Activated CD8-positive, alpha-beta memory T cell treated with anti-CD3 and anti-CD28 coated beads for 48 hours (primary cell): Measurements from ENCODE around the gene TATDN2.
A peak's percentile ranks its signal among the peaks of the same experiment; 100 is the strongest.

Experiments
- DNase-seq, 3 experiments: peaks; one replicate each; pipeline ENCODE4 v3.0.0-alpha.2; 2020; ENCODE audit warnings: low read depth in 2 of 3, low spot score in 2 of 3

The TATDN2 gene

DNA sequence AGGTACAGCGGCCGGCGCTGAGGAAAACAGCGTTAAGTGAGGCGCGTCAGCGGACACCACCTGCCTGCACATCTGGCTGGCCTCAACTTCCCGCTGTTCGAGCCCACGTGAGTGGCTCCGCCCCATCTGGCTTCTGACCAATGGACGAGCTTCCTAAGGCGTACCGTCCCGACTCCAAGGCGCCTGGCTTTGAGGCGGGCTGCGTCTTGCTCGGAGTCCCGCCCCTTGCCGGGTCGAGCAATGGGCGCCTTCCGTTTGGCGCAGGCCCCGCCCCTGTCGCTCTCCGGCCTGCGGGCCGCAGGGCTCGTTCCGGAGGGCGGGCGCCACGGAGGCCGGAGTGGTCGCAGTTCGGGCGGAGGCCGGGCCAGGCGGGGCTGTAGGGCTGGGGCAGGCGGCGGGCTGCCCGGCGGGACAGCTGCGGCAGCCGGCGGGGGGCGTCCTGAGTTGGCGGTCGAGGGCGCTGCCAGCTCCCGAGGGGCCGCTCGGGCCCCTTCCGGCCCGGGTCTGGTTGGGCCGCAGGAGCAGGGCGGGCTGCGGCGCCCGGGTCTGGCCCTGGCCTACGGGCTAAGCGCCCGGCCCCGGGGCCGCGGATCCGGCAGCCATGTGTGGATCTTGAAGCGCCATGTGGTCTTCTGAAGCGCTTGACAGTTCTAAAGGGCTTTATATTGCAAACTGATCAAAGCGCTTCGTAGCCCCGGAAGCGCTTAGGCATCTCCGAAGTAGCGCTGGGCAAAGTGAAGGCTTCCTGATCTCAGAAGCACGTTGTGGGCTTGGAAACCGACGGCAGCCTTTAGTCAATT lies at the start of gene TATDN2:
TSS of gene TATDN2 (plus strand) at position 276 of the 800 bp plus-strand sequence. CDS start 742 bp downstream, outside the sequence.
- DNase-seq, result peak; percentile 67 to 82 (median 73)

GRCh38 chr3:10198761-10199649 lies 49.3 kb upstream of the TATDN2 start:
- DNase-seq, result peak in 2 of 3 experiments; percentile 26 to 32

DNA sequence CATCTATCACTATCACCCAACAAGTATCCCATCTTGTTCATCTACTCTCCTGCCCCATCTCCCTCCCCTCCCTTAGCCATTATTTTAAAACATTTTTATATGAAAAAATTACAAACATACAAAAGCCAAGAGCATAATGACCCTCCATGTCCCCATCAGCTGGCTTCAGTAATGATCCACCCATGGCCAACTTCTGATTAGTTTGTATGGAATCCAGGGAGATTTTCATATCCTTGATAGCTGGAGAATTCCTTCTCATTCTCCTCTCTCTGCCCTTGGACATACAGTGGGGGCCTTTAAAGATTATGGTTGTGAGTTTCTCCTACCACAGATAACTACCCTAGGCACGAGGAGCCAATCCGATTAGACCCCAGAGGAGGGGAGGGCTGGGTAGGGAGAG lies 43.3 kb upstream of the TATDN2 start:
- DNase-seq, result no peak

- no peak for DNase-seq
Measured at GRCh38 chr3:10205451-10206165, 42.7 kb upstream of the TATDN2 start.

DNA sequence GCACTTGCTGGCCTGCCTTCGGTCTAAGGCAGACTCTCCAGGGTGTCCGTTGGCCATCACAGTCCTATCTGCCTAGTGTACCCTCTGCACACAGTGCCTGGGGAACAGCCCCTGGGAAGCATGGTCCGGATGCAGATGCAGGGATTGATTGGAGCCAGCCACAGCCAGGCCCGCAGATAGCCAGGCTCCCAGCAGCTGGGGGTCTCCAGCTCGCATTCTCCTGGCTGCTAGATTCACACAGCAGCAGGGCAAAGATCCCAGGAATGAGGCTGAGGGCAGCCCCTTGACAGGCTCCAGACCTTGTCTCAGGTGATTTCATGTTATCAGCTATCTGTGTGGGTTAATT lies 42.1 kb upstream of the TATDN2 start:
- DNase-seq, result no peak

DNA sequence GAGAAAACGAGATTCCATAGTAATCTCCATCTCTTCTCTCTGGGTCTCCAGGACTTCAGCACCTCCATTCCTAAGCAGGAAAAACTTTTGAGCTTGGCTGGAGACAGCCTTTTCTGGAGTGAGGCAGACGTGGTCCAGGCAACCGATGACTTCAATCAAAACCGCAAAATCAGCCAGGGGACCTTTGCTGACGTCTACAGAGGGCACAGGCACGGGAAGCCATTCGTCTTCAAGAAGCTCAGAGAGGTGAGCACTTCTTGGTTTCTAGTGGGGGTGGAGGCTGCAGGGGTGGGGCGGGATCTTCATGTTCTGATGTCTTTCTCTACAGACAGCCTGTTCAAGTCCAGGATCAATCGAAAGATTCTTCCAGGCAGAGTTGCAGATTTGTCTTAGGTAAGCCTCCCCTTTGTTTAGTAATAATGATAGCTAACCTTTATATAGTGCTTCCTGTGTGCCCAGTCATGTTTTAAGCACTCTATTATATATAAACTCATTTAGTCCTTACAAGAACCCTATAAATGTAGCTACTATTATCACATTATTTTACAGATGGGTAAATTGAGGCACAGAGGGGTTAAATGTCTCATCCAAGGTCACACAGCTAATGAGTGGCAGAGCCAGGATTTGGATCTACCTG lies 35.0 kb upstream of the TATDN2 start:
- no peak for DNase-seq

DNA sequence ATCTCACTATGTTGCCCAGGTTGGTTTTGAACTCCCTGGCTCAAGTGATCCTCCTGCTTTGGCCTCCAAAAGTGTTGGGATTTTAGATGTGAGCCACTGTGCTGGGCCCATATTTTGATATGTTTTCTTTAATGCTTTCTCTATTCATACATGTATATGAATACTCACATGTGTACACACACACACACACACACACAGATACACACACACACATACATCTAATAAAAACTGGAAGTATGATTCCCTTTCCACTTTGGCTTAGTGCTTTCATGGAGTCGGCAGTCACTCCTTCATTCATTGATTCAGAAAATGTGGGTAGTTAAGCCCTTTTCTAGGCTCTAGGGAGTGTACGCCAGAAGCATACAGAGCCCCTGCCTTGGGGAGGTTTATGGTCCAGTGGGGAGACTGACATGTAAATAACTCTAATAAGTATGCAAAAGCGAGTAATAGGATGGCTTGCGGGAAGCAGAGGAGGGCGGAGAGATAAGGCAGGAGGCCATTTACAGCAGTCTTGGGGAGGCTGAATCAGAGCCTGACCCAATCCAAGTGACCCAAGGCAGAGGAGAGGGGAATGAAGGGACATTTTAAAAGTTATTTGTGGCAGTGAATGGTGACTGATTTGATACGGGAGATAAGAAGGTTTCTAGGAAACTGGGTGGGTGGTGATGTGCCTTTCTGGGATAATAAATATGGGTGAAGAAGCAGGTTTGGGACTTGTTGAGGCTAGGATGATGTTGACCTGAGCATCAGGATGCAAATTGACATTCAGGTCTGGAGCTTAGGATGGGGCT lies 32.5 kb upstream of the TATDN2 start:
- no peak for DNase-seq

DNA sequence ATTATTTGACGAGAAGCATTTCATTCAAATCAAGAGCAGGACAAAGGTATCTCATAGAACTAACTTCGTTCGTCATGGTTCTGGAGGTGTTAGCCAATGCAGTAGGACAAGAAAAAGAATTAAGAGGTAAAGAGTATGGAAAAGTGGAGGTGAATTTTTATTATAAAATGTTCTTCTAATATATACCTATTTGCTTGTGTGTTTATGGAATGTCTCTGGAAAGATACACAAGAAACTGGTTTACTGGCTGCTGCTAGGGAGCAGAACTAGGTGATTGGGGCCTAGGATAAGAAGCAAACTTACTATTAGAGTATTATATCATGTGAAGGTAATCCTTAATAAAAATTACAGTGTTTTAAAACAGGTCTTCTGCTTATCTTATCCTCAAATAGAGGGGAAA lies 30.9 kb upstream of the TATDN2 start:
- no peak for DNase-seq

GRCh38 chr3:10219737-10220136 lies 28.5 kb upstream of the TATDN2 start:
- no peak for DNase-seq

DNA sequence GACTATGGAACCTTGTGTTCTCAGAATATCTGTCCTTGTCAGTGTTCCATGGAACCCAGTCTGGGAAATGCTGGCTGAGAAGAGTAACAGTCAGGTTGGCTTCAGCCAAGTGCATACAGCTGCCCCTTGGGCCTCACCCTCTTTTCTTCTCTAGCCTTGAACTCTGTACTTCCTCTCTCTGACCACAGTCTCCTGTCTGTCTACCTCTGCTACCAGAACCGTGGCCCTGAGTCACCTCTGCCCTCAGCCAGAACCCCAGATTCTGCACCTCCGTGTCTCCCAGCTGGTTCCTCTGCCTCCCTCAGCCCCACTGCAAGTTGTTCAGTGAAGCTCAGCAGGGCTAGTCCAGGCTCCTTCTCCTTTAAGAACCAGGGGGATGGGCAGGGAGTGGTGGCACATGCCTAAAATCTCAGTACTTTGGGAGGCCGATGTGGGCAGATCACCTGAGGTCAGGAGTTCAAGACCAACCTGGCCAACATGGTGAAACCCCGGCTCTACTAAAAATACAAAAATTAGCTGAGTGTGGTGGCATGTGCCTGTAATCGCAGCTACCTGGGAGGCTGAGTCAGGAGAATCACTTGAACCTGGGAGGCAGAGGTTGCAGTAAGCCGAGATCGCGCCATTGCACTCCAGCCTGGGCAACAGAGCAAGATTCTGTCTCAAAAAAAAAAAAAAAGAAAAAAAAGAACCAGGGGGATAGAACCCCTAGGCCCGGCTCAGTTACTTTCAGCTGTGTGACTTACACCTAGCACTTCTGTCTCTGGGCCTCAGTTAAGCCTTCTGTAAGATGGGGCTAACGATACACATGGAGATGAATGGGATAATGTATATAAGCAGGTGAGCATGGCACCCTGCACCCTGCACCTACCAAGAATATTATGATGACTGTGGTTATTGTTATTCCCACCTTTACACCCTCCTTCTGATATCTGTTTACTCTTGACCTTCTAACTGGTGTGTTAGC lies 24.3 kb upstream of the TATDN2 start:
- no peak for DNase-seq

DNA sequence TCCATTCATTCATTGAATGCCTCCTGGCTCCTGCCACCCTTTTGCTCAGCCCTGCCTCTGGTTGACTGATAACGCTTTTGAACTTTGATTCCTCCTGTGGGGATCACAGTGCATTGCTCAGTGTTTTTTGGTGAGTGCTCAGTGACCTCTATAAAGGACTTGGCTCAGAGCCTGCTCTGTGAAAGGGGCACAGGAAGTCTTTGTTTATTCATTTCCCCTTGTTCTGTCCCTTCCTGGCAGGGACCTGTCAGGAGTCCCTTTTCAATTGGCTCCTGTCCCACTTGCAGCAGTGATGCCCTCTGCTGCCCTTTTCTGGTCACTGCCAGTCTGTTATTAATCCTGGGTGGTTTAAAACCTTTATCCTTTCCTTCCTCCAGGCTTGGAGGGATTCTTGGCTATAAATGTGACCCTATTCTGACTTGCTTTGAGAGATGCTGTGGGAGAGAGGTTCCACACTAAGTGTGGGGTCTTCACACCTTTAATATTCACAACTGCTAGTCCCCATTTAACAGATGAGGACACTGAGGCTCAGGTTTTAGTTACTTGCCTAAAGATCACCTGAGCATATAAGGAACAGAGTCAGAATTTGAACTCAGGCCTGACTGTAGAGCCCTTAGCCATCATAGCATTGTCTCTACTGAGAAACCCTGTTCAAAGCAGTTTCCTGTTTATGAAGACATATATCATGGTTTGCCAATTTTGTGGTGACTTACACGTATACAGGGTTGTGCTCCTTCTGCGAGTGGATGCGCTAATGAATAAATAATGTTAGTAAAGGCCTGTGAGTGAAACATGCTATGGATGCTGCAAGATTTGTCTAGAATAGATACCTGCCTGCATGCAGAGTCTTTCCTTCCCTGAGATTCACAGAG lies 23.2 kb upstream of the TATDN2 start:
- peak in 1 of 3 experiments; percentile 15 for DNase-seq

- DNase-seq, result no peak
Measured at GRCh38 chr3:10226293-10226692, 22.0 kb upstream of the TATDN2 start.

DNA sequence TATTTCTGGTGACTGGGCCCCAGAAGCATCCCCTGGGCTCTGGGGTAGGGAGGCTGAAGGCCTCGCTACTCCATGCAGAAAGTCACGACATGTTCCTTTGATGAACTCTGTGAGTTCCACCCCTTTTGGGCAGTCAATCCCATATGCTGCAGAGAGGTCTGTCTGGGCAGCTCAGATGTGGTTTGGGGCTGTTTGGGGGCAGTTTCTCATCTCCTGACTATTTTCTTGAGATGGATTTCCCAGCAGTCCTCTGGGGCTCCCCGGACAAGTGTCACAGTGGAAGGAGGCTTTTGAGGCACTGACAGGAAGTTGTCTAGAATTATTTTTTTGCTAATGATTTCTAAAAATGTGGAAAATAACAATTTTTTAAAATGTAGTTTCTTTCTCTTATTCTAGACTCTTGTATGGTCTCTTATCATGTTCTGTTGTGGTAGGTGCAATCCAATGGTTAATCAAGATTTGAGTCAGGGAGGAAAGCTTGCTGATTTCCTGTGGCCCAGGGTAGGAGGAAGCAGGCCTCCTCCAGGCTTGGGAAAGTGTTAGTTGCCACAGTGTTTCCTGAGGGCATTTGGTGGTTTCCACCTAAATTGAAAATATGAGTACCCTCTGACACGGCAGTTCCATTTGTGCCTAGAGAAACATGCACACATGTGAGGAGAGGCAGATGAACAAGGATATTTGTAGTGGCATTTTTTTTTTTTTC lies 19.9 kb upstream of the TATDN2 start:
- no peak for DNase-seq

DNA sequence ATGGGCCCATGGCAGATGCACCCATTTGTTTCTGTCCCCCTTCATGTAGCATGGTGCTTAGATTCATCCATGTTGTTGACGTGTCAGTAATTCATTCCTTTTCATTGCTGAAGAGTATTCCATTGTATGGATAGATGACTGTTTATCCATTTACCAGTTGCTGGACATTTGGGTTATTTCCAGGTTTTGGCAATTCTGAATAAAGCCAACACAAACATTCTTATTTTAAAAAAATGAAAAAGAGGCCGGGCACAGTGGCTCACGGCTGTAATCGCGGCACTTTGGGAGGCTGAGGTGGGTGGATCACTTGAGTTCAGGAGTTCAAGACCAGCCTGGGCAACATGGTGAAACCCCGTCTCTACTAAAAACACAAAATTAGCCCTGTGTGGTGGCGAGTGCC lies 18.7 kb upstream of the TATDN2 start:
- no peak for DNase-seq

- DNase-seq, result no peak
Measured at GRCh38 chr3:10232137-10232536, 16.1 kb upstream of the TATDN2 start.

DNA sequence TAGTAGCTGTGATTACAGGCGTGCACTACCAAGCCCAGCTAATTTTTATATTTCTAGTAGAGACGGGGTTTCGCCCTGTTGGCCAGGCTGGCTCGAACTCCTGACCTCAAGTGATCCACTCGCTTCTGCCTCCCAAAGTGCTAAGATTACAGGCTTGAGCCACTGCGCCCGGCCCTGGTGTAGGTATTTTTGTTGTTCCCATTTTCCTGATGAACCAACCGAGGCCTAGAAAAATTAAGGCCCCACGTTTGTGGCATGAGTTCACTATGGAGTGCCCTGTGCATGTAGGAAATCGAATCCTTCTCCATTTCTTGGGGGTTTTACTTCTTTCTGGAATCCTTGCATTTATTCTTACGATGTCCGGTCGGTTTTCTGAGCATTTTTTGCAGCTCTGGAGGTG lies 14.3 kb upstream of the TATDN2 start:
- no peak for DNase-seq

- no peak for DNase-seq
Measured at GRCh38 chr3:10234526-10235230, 13.6 kb upstream of the TATDN2 start.
